Measurements from ENCODE around the gene EXD2.

EXD2 gene

GRCh38 chr14:69280746-69281291, 89.5 kb downstream of the EXD2 start:
- no peak for ATAC-seq (ENCODE audit: insufficient read depth, low read depth)
- Histone ChIP-seq H3K9ac (ENCODE audit: low read depth, low read length) (no peak overlapping the region), H3K9me3 (ENCODE audit: insufficient read depth, low read length, severe bottlenecking) (no peaks in the 10 kb centered on the region), H3K36me3 (ENCODE audit: insufficient read depth, low read length) (no peaks in the 10 kb centered on the region), H3K27me3 (ENCODE audit: insufficient read depth, low read length, poor library complexity) (peaks cover 2% of the 10 kb centered on the region), H3K4me3 (ENCODE audit: low read depth in 1 of 2, low read length in 2 of 2) (no peak overlapping the region), H3K4me2 (ENCODE audit: insufficient read depth, low read length) (no peak overlapping the region), H3K27ac (ENCODE audit: low read length) (no peak overlapping the region), H4K20me1 (ENCODE audit: insufficient read depth, low read length) (no peaks in the 10 kb centered on the region), H2AFZ (ENCODE audit: low read depth, low read length) (no peak overlapping the region), H3K79me2 (ENCODE audit: insufficient read depth, low read length) (no peaks in the 10 kb centered on the region), H3K4me1 (ENCODE audit: insufficient read depth, low read length) (no peaks in the 10 kb centered on the region)
- DNase-seq: no peak
- no peak for TF ChIP-seq CTCF (IDR thresholded peaks at IDR 0.05; ENCODE audit: borderline replicate concordance, extremely low read depth, low read length, poor library complexity, severe bottlenecking)

- no peaks in the 10 kb centered on the region for H3K9me3 ChIP-seq (ENCODE audit: insufficient read depth, low read length, severe bottlenecking)
- no peaks in the 10 kb centered on the region for H4K20me1 ChIP-seq (ENCODE audit: insufficient read depth, low read length)
- H3K4me3 ChIP-seq (ENCODE audit: low read depth in 1 of 2, low read length in 2 of 2): no peak overlapping the region
- no peak for TF ChIP-seq CTCF (IDR thresholded peaks at IDR 0.05; ENCODE audit: borderline replicate concordance, extremely low read depth, low read length, poor library complexity, severe bottlenecking)
- TF ChIP-seq EZH2 (IDR thresholded peaks at IDR 0.05; ENCODE audit: borderline replicate concordance, low read depth, low read length, severe bottlenecking): no peak
- no peaks in the 10 kb centered on the region for H3K4me1 ChIP-seq (ENCODE audit: insufficient read depth, low read length)
- no peaks in the 10 kb centered on the region for H3K79me2 ChIP-seq (ENCODE audit: insufficient read depth, low read length)
- H2AFZ ChIP-seq (ENCODE audit: low read depth, low read length): no peak overlapping the region
- no peak overlapping the region for H3K9ac ChIP-seq (ENCODE audit: low read depth, low read length)
- peaks cover 2% of the 10 kb centered on the region for H3K27me3 ChIP-seq (ENCODE audit: insufficient read depth, low read length, poor library complexity)
- DNase-seq (no peak), ATAC-seq (ENCODE audit: insufficient read depth, low read depth) (no peak)
- H3K4me2 ChIP-seq (ENCODE audit: insufficient read depth, low read length): no peak overlapping the region
- no peaks in the 10 kb centered on the region for H3K36me3 ChIP-seq (ENCODE audit: insufficient read depth, low read length)
- no peak overlapping the region for H3K27ac ChIP-seq (ENCODE audit: low read length)
These were observed 90.3 kb downstream of the EXD2 start for GRCh38 chr14:69281450-69282169.

- H3K4me2 ChIP-seq (ENCODE audit: insufficient read depth, low read length): no peak overlapping the region
- H2AFZ ChIP-seq (ENCODE audit: low read depth, low read length): no peak overlapping the region
- no peak overlapping the region for H3K27ac ChIP-seq (ENCODE audit: low read length)
- no peaks in the 10 kb centered on the region for H3K9me3 ChIP-seq (ENCODE audit: insufficient read depth, low read length, severe bottlenecking)
- no peaks in the 10 kb centered on the region for H4K20me1 ChIP-seq (ENCODE audit: insufficient read depth, low read length)
- no peaks in the 10 kb centered on the region for H3K4me1 ChIP-seq (ENCODE audit: insufficient read depth, low read length)
- ATAC-seq (ENCODE audit: insufficient read depth, low read depth) (no peak), DNase-seq (no peak)
- H3K79me2 ChIP-seq (ENCODE audit: insufficient read depth, low read length): no peaks in the 10 kb centered on the region
- H3K36me3 ChIP-seq (ENCODE audit: insufficient read depth, low read length): no peaks in the 10 kb centered on the region
- H3K9ac ChIP-seq (ENCODE audit: low read depth, low read length): no peak overlapping the region
- TF ChIP-seq EZH2 (IDR thresholded peaks at IDR 0.05; ENCODE audit: borderline replicate concordance, low read depth, low read length, severe bottlenecking) (no peak), CTCF (IDR thresholded peaks at IDR 0.05; ENCODE audit: borderline replicate concordance, extremely low read depth, low read length, poor library complexity, severe bottlenecking) (no peak)
- H3K4me3 ChIP-seq (ENCODE audit: low read depth in 1 of 2, low read length in 2 of 2): no peak overlapping the region
- H3K27me3 ChIP-seq (ENCODE audit: insufficient read depth, low read length, poor library complexity): peaks cover 2% of the 10 kb centered on the region
These were observed 91.2 kb downstream of the EXD2 start for GRCh38 chr14:69282448-69282847.
